Measurements from ENCODE around the gene TMEM179B.
A peak's percentile ranks its signal among the peaks of the same experiment; 100 is the strongest.
"Not testable (repeated sequence)": the region's sequence is repeated elsewhere in the genome, so short reads cannot be mapped to it uniquely, and the experiment has no call there.

Gene TMEM179B

GRCh38 chr11:62791501-62792201 lies 4.4 kb downstream of the TMEM179B start, which contains the start of gene TMEM223:
TSS of gene TMEM223 (minus strand) at chr11:62792006. CDS start at chr11:62791994, 12 bp downstream.
- peak; percentile 96 for DNase-seq

DNA sequence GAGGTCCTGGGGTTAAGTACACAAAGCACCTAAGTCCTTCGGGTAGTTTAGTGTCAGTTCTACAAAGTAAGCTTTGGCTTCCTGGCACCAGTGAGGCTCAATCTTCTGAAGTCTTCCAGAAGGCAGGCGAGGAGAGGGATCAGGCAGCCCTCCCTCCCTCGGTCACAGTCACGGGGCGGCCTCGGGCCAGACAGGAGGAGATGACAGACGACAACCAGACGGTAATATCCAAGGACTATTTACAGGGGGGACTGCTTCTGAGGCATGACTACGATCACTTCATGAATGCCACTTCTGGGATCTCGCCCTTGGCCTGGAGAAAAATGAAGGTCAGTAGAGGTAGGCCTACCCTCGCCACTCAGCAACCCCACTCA lies 5.0 kb downstream of the TMEM179B start:
- no peak for DNase-seq

DNA sequence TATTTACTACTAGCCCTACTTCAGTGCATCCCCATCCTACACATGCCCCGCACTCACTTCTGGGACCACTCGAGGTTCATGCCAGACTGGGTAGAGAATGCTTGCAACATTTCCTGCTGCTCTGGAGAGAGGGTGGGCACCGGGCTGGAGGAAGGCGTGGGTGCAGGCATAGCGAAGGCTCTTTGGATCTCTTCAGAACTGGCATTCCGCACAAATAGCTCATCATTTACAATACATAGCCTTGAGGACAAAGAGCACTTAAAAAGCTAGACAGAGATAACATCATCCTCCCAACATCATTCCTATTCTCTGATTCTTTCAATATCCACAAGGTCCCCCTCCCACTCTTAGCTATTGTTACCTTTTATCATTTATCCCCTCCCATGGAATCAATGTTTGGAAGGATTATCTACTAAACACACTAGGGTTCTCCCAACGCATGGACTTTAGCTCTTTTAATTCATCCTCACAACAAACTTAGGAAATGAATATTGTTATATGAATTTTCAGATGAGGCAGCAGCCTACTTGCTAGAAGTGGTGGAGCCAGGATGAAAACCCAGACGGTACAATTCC lies 7.1 kb downstream of the TMEM179B start:
- DNase-seq: no peak

- no peak for DNase-seq
These were observed 9.1 kb downstream of the TMEM179B start for GRCh38 chr11:62796281-62796680.

- DNase-seq: no peak
These were observed 12.3 kb downstream of the TMEM179B start for GRCh38 chr11:62799486-62799885.

GRCh38 chr11:62801071-62801470 lies 13.9 kb downstream of the TMEM179B start:
- no peak for DNase-seq

DNA sequence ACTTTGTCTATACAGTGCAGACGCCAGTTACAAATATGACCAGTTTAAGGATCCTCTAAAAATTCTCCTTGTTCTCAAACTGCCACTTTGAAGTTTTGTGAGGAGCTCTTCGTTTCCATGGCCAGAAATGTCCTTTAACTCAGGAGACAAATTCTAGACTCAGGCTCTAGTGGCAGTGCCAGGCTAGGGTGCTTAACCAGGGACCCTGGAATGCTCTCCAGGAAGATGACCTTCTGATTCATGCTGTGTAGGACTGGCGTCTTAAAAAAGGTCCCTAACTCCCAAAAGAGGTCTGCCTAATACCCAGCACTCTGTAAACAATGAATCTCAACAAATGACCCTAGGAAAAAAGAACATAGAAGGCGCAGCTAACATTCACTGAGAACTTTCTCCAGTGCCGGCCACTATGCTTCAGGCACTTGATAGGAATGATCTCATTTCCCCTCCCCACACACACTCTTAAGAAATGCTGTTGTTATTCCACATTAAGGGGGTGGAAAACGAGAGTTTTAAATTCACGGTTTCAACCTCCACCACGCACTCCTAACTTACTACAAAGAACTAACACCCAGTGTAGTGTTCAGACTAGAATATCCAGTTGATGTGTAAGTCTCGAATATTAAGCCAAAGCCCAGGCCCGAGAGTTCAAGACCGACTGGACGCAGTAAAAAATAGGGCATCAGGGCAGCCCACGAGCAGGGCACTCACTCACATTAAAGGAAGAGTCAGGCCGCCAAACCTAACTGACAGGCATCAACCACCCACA lies 17.3 kb downstream of the TMEM179B start:
- peak; percentile 34 for DNase-seq

GRCh38 chr11:62805076-62805892 lies 18.1 kb downstream of the TMEM179B start, which contains the start of gene NXF1:
TSS of gene NXF1 (minus strand) at chr11:62805440. CDS start at chr11:62805356, 84 bp downstream.
- DNase-seq: peak; percentile 97

GRCh38 chr11:62805961-62806441 lies 18.8 kb downstream of the TMEM179B start:
- DNase-seq: peak; percentile 59

- DNase-seq: peak; percentile 26
These were observed 19.5 kb downstream of the TMEM179B start for GRCh38 chr11:62806611-62807121.

- DNase-seq: no peak
These were observed 23.5 kb downstream of the TMEM179B start for GRCh38 chr11:62810748-62811147.

- no peak for DNase-seq
These were observed 24.5 kb downstream of the TMEM179B start for GRCh38 chr11:62811659-62812058.

GRCh38 chr11:62816557-62816956 lies 29.4 kb downstream of the TMEM179B start:
- DNase-seq: peak; percentile 34

- DNase-seq: no peak
These were observed 29.9 kb downstream of the TMEM179B start for GRCh38 chr11:62817129-62817528.

- DNase-seq: no peak
These were observed 36.5 kb downstream of the TMEM179B start for GRCh38 chr11:62823677-62824076.

DNA sequence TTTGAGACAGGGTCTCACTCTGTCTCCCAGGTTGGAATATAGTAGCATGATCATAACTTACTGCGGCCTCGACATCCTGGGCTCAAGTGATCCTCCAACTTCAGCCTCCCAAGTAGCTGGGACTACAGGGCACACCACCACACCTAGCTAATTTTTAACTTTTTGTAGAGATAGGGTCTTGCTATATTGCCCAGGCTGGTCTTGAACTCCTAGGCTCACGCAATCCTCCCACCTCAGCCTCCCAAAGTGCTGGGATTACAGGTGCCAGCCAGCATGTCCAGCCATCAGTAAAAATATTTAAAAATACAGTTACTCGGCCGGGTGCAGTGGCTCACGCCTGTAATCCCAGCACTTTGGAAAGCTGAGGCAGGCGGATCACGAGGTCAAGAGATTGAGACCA lies 40.9 kb downstream of the TMEM179B start:
- not testable (repeated sequence) for DNase-seq

GRCh38 chr11:62830904-62831519 lies 43.8 kb downstream of the TMEM179B start:
- DNase-seq: peak; percentile 83

- DNase-seq: peak; percentile 100
These were observed 44.5 kb downstream of the TMEM179B start, which contains the start of gene STX5 for GRCh38 chr11:62831520-62832335. TSS of gene STX5 (minus strand) at chr11:62832051. CDS start at chr11:62831243, 808 bp downstream.

GRCh38 chr11:62832336-62833234 lies 45.4 kb downstream of the TMEM179B start, which contains the start of gene TEX54:
TSS of gene TEX54 (minus strand) at chr11:62832841.
- no peak for DNase-seq

DNA sequence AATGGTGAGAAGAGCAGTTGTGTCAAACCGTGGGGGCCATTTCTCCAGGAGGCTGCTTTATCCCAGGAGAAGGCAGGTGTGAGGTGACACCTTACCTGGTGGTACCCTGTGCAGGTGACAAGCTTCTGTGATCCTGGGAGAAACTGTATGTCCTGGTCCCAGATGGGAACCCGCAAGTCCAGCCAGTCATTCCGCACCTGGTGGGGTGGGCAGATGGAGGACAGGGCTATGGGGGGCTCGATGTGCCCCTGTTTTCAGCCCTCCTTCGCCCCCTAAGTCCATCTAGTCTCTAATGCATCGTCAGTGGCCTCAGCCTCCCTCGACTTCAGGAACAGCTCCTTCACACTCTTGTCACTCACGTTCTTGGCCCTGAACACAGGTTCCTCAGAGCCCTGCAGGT lies 48.1 kb downstream of the TMEM179B start:
- no peak for DNase-seq

All from hematopoietic multipotent progenitor cell treated with erythropoietin and hydrocortisone succinate and interleukin-3 and kit ligand, for 4 days (in vitro differentiated cells).